Jurkat, Clone E6-1 (cell line): Measurements from ENCODE around the gene KCNN1. TPM values are rescaled to one million over a fixed set of nuclear protein-coding genes. Genes with fewer than 3 reads are reported as not detected.
"Not testable (repeated sequence)": the region's sequence is repeated elsewhere in the genome, so short reads cannot be mapped to it uniquely, and the experiment has no call there.

ENCODE experiments used
- DNase-seq: peaks from one replicate; pipeline ENCODE4 v3.0.0-alpha.2; 2011; ENCODE audit warnings: low read depth, low spot score
- H3K4me3 ChIP-seq: 2 replicates; pipeline ENCODE4 v1.5.1; 2011; ENCODE audit warnings: mild to moderate bottlenecking, low read length, control low read depth, moderate library complexity
- polyA plus RNA-seq: library from polyadenylated mRNA; unstranded; fragments of >200 nt; gene quantifications from one replicate; pipeline ENCODE4 v1.2.1, GENCODE V29; 2012; ENCODE audit warnings: missing spikeins; ENCODE audit not compliant: insufficient read length, insufficient read depth

The KCNN1 gene
- polyA plus RNA-seq, result 0.77 TPM

DNA sequence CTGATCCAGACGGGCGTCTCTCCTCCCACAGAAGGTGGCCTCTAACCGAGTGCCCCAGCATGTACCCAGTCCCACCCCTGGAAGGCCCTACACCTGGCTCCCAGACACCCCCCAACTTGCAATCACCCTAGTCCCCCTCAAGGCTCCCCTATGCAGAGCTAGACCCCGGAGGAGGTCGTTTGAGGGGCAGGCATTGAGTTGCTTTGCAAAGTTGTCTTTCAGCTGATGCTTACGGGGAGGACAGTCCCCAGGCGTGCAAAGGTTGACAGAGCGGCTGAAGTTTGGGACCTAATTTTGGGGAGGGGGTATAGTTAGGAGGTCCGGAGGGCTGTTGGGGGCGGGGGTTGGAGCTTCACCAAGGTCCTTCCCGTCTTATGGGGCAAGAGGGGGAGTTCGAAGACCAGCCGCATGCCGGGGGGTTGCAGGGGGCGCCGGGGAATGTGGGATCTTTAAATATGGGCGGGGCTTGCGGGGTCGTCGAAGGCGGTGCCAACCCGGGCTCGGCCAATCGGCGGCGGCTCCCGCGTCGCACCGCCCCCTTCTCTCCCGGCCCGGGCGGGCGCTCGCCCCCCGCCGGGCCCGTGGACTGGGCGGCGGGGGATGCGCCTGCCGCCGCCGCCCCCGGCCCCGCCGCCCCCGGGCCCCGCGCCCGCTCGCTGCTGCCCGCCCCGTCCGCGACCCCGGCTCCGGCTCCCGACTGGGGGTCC lies at the start of gene KCNN1:
TSS of gene KCNN1 (plus strand) at position 558 of the 707 bp plus-strand sequence. CDS start 6,782 bp downstream, outside the sequence.
- no peak within 1 kb of the TSS for H3K4me3 ChIP-seq
- no peak for DNase-seq

DNA sequence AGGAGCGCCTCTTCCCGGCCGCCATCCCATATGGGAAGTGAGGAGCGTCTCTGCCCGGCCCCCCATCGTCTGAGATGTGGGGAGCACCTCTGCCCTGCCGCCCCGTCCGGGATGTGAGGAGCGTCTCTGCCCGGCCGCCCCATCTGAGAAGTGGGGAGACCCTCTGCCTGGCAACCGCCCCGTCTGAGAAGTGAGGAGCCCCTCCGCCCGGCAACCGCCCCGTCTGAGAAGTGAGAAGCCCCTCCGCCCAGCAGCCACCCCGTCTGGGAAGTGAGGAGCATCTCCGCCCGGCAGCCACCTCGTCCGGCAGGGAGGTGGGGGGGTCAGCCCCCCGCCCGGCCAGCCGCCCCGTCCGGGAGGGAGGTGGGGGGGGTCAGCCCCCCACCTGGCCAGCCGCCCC lies 48.8 kb upstream of the KCNN1 start:
- not testable (repeated sequence) for DNase-seq, H3K4me3 ChIP-seq

DNA sequence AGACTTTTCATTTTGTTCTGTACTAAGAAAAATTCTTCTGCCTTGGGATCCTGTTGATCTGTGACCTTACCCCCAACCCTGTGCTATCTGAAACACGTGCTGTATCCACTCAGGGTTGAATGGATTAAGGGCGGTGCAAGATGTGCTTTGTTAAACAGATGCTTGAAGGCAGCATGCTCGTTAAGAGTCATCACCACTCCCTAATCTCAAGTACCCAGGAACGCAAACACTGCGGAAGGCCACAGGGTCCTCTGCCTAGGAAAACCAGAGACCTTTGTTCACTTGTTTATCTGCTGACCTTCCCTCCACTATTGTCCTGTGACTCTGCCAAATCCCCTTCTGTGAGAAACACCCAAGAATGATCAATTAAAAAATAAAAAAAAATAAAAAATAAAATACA lies 47.8 kb upstream of the KCNN1 start:
- H3K4me3 ChIP-seq, DNase-seq: not testable (repeated sequence)

DNA sequence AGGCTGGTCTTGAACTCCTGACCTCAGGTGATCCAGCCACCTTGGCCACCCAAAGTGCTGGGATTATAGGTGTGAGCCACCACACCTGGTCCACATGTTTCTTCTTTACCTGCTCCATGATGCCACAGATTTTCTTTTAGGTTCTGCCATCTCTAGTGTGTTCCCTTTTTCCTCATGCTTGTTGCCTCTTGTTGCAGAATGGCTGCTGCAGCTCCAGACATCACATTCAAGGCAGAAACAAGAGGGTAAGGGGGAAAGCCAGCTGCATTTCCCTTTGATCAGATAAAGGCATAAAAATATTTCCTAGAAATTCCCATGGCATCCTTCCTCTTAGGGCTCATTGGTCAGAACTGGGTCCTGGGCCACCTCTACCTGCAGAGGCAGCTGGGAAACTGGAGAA lies 46.4 kb upstream of the KCNN1 start:
- DNase-seq, result no peak
- no peak overlapping the region for H3K4me3 ChIP-seq

DNA sequence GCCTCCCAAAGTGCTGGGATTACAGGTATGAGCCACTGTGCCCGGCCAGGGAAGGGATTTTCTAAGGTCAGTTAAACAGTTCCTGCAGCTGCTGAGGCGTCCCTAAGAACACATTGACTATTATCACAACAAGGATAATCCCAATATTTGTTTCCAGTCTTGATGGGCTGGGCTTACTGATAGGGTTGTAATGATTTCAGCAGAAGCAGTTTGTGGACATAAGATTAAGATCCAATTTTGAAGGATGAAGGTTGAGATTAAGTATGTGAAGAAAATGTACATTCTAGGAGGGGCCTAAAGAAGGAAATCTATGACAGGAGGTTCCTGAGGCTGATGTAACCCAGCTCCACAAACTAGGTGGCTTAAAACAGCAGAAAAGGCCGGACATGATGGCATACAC lies 44.8 kb upstream of the KCNN1 start:
- no peak overlapping the region for H3K4me3 ChIP-seq
- DNase-seq, result no peak

DNA sequence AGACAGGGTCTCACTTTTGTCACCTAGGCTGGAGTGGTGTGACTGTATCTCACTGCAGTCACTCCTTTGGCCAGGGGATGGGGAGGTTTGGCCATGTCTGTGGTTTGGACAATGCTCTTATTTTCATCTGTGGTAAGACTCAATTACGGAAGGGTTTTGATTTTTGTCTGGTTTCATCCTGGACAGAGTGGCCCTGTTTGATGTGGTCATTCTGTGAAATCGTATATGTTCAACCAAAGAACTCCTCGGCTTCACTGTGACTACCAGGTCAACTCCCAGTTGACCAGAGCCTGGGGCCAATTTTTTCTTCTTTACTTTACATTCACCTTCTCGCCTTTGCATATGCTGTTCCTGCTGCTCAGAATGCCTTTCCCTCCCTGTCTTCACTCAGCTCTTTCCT lies 40.9 kb upstream of the KCNN1 start:
- no peak overlapping the region for H3K4me3 ChIP-seq
- DNase-seq, result no peak

DNA sequence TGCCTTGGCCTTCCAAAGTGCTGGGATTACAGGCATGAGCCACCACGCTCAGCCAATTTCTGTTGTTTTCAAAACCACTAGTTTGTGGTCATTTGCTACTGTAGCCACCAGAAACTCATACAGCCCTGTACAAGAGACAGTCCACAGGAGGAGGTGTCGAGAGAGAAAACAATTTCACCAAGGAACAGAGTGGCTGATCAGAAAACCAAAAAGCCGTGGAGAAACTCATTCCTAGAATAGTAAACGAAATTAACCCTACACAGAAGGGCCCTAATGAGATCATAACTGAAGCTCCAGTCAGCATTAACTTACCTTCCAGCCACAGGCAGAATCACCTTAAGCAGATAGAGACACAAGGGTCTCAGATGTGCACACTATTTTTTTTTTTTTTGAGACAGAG lies 37.9 kb upstream of the KCNN1 start:
- DNase-seq, result no peak
- no peak overlapping the region for H3K4me3 ChIP-seq

DNA sequence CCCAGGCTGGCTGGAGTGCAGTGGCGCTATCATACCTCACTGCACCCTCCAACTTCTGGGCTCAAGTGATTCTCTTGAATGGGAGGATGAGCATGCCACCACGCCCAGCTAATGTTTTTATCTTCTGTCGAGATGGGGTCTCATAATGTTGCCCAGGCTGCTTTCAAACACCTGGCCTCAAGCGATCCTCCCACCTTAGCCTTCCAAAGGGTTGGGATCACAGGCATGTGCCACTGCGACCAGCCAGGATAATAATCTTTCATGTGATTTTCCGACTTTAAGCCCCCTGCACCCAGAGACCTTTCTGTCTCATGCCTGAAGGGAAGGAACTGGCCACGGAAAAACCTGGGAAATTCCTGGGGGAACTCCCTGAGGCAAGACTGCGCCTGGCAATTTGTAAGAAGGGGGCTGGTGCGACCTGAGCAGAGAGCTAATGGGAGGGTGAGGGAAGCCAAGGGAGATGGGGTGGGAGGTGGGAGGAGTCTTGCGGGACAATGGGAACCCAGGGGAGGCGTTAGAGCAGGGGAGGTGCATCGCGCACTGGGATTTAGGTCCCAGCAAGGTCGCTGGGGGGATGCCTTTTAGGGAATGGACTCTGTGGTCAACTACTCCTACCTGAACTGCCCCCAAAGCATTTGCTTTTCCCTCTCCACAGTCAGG lies 35.2 kb upstream of the KCNN1 start:
- peak overlapping the region; percentile 94 for H3K4me3 ChIP-seq

DNA sequence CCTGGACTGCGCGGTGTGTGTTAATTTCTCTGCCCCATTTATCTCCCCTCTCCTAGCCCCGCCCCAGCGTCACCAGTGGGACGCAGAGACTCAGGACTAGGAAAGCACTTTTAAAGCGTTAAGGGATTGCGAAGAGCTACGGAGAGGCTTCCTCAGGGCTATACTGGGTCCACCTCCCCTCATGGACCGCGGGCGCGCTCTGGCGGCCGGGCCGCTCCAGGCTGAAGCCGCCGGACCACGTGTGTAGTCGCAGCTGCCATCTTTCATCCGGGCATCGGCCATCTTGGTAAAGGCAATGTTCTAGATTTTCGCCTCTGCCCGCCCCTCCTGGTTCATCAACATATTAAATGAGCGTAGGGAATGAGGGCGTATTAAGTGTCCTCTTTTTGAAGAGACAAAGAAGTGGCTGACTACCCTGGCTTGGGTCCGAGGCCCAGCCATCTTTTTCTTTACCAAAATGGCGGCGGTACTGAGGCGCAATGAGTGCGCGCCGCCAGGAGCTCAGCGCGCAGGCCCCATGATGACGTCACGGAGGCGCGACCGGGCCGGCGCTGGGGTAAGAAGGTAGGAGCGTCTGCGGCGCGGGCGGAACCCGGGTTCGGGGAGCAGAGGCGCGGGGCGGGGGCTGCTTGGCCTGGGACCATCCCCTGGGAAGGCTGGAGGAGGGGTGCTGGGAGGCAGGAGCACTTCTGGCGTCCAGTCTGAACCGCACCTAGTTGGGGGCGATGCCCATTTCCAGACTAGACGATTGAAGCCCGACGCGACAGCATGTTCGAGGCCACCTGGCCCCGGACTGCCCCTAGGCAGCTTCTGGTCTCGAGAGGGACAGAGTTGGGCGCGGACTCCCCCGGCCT lies 34.2 kb upstream of the KCNN1 start, which contains the start of gene CCDC124:
TSS of gene CCDC124 (plus strand) at position 531 of the 854 bp plus-strand sequence. CDS start 3,406 bp downstream, outside the sequence.
- peak; percentile 83 for DNase-seq
- peak within 1 kb of the TSS; percentile 94 for H3K4me3 ChIP-seq

More for the DNA sequence above, 35.2 kb upstream of the KCNN1 start:
- no peak for DNase-seq

DNA sequence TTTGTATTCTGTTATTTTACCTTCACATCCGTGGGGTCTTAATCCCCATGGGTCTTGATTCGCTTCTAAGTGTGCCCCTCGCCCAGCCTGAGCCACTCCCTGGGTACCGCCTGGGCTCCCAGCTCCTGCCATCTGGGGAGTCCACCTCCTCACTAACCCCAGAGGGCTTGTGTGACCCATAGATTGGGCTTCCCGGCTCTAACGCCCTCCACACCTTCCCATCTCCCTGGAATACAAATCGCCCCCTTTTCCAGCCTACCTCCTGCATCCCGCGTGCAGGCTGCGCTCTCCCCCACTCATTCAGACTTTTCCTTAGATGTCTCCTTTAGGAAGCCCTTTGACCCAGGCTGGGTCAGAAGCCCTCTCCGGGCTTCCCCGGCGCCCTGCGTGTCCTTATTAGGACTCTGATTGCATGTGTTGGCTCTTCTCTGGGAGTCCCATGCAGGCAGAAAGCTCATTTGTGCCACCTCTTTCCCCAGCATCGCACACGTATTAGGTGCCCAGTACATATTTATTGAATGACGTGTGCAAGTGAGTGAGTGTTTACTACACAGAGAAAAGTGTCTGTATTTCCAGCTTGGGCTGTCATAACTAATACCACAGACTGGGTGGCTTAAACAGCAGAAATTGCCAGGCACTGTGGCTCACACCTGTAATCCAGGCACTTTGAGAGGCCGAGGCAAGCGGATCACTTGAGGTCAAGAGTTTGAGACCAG lies 33.3 kb upstream of the KCNN1 start:
- peak overlapping the region; percentile 94 for H3K4me3 ChIP-seq
- DNase-seq, result no peak

DNA sequence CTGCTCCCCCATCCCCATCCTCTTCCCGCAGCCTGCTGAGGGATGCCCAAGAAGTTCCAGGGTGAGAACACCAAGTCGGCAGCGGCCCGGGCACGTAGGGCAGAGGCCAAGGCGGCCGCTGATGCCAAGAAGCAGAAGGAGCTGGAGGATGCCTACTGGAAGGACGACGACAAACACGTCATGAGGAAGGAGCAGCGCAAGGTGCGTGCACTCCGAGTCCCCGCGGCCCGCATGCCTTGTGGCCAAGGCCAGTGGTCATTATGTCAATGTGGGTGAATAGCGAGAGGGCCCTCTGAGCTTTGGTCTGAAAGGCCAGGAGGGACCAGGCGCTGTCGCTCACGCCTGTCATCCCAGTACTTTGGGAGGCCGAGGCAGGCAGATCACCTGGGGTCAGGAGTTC lies 30.5 kb upstream of the KCNN1 start:
- no peak overlapping the region for H3K4me3 ChIP-seq
- DNase-seq, result no peak

DNA sequence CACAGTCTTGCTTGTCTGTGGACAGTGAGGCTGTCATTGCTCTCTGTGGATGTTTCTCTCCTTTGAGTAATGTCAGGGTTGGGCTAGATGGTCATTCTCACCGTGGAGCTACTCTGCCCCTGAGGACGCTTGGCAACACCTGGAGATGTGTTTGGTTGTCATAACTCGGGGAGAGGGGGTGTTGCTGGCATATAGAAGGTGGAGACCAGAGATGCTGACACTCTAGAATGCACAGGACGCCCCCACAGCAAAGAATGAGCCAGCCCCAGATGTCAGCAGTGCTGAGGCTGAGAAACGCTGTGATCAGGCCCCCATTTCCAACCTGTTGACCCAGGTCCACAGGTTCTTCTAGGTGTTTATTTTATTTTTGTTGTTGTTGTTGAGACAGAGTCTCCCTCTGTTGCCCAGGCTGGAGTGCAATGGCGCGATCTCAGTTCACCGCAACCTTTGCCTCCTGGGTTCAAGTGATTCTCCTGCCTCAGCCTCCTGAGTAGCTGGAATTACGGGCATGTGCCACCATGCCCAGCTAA lies 29.5 kb upstream of the KCNN1 start:
- DNase-seq, result no peak
- H3K4me3 ChIP-seq, result no peak overlapping the region

DNA sequence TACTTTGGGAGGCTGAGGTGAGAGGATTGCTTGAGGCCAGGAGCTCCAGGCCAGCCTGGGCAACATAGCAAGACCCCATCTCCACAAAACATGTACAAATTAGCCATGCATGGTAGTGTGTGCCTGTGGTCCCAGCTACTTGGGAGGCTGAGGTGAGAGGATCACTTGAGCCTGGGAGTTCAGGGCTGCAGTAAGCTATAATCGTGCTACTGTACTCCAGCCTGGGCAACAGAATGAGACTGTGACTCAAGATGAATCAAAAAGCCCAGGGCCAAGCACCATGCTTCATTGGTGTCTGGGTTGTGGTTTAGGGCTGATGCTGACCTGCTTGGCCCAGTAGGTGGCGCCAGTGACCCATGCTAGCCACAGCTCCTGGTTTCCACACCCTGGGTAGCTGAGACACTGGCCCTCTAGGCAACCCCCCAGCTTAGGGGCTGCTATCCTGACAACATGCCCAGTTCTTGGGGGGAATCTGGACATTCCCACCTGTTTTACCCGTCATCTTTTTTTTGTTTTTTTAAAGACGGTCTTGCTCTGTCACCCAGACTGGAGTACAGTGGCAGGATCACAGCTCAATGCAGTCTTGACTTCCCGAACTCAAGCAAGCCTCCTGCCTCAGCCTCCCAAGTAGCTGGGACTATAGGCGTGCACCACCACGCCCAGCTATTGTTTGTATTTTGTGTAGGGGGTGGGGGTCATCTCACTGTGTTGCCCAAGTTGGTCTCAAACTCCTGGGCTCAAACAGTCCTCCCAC lies 28.6 kb upstream of the KCNN1 start:
- no peak overlapping the region for H3K4me3 ChIP-seq
- DNase-seq, result peak; percentile 44

DNA sequence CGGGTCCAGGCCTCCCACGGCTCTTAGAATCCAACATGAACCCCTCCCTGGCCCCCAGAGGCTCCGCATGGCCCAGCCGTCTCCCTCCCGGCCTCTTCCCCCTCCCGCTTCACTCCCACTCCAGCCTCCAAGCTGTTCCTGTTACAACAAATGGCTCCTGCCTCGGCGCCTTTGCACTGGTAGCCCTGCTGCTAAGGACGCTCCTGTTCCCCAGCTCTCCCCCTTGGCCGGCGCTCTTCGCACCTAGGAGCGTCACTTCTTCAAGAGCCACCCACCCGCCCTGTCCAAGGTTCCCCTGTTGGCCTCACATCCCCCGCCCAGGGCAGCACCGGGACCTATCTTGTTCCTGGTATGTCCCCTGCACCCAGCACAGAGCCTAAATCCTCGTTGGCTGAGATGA lies 24.7 kb upstream of the KCNN1 start:
- DNase-seq, result no peak
- H3K4me3 ChIP-seq, result no peak overlapping the region

DNA sequence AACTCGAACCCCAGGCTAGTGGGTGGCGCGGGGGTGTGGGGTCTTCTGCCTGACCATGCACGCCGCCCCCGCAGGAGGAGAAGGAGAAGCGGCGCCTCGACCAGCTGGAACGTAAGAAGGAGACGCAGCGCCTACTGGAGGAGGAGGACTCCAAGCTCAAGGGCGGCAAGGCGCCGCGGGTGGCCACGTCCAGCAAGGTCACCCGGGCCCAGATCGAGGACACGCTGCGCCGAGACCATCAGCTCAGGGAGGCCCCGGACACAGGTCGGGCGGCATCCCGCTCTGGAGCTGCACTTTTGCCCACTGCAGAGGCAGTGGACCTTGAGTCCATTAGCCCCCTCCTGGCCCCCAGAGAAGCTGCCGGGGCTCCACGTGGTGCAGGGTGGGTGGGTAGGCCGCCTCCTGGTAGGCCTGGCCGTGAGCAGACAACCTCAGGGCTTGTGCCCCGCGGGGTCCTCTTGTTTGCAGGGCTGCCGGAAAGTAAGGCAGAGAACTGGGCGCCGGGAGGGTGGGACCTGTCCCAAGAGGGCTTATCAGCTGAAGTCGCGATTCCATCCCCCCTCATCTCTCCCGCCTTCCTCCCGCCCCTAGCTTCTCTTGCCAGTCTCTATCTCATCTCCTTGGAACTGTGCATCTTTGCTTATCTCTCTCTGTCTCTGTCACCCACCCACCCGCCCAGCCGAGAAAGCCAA lies 24.2 kb upstream of the KCNN1 start:
- DNase-seq, result no peak
- H3K4me3 ChIP-seq, result no peak overlapping the region

DNA sequence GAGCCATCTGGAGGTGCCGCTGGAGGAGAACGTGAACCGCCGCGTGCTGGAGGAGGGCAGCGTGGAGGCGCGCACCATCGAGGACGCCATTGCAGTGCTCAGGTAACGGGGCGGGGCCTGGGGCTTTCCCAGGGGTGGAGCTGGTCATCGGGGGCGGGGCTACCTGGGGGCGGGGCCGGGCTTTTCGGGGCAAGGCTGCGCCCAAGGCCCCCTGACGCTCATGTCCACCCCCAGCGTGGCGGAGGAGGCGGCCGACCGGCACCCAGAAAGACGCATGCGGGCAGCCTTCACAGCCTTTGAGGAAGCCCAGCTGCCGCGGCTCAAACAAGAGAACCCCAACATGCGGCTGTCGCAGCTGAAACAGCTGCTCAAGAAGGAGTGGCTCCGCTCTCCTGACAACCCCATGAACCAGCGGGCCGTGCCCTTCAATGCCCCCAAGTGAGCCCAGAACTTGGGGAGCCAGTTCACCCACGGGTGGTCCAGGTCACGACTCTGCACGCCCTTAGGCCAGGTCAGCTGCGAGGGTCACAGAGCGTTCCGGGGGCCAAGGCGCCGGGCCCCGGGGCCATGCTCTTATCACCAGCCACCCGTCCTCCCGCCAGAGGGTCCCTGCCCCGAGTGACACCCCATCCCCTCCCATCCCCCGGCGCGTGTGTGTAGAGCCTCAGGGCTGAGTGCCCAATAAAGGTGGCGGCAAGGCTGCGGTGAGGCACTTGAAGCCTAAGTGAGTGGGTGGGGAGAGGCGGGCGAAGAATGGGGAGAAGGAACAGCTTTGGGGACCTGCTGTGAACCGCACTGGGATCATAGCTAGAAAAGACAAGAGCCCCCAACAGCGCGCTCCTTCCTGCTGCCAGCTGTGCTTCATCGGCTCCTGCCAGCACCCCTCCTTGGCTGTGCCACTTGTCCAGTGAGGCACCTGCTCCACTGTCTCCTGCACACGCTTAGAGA lies 23.4 kb upstream of the KCNN1 start:
- DNase-seq, result no peak
- no peak overlapping the region for H3K4me3 ChIP-seq

DNA sequence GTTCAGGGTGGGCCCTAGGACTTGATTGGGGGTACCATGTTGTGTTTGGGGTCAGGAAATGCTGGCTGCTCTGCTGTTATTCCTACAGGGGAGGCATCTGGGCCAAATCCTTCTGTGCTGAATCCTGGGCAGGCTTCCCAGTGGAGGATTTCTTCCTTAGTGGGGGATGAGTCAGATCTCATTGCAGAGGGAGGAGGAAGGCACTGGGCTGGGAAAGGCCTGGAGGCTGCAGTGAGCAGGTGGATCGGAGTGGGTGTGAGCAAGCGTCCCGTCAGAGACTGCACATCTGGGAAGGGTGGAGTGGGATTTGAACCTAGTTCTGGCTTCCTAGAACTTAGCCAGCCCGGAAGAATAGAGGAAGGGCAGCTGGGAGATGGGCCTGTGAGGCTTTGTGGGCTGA lies 22.6 kb upstream of the KCNN1 start:
- H3K4me3 ChIP-seq, result no peak overlapping the region
- no peak for DNase-seq
